Measurements from ENCODE around the gene F12.

DNA sequence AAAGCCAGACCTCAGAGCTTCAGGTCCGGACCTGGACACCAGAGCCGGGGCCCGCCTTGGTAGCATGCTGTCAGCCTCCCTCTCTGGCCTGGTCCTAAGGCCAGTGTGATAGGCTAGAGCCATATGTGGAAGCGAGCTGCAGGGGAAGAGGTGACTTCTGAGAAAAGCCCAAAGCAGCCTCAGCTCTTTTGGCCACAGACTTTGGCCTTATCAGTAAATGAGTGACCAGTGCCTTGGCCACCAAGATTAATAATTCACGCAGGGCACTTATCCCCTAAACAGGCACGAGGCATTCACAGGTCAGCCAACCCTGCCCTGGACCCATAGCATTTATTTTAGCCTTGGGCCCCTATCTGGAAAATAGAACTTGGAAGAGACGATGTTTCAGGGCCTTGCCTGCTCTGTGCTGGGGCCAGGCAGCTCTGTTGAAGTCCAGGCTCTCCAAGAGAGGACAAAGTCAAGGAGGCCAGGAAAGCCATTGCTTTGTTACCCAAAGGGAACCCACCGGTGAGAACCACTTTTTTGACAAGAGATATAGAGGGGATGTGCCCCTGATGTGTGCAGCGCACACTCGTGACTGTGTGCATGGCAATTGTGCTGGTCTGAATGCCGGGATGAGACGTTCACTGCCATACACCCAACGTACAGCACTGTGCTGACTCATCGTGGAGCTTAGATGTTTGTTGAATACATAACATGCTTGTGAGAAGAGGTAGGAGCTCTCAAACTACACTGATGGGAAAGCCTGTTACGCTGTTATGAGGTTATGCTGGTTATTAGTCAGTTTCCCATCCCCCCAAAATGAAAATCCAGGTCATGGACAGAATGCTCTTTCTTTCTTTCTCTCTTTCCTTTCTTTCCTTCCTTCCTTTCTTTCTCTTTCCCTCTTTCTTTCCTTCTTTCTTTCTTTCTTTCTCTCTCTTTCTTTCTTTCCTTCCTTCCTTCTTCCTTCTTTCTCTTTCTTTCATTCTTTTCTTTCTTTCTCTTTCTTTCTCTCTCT, 30.2 kb downstream of the F12 start:
- TF ChIP-seq MYC (IDR thresholded peaks at IDR 0.05; ENCODE audit: low read depth, low read length): no peak
- no peak for TF ChIP-seq GATA2 (IDR thresholded peaks at IDR 0.05; ENCODE audit: insufficient read depth, insufficient read length, low read depth, low read length)
- TF ChIP-seq POLR2A (IDR thresholded peaks at IDR 0.05; ENCODE audit: low read depth, low read length): no peak
- TF ChIP-seq, protein P1, sequence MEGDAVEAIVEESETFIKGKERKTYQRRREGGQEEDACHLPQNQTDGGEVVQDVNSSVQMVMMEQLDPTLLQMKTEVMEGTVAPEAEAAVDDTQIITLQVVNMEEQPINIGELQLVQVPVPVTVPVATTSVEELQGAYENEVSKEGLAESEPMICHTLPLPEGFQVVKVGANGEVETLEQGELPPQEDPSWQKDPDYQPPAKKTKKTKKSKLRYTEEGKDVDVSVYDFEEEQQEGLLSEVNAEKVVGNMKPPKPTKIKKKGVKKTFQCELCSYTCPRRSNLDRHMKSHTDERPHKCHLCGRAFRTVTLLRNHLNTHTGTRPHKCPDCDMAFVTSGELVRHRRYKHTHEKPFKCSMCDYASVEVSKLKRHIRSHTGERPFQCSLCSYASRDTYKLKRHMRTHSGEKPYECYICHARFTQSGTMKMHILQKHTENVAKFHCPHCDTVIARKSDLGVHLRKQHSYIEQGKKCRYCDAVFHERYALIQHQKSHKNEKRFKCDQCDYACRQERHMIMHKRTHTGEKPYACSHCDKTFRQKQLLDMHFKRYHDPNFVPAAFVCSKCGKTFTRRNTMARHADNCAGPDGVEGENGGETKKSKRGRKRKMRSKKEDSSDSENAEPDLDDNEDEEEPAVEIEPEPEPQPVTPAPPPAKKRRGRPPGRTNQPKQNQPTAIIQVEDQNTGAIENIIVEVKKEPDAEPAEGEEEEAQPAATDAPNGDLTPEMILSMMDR (IDR thresholded peaks at IDR 0.05; ENCODE audit: extremely low read depth in 1 of 2, insufficient read depth in 1 of 2, low read depth in 1 of 2, low read length in 2 of 2): no peak
- TF ChIP-seq EZH2 (IDR thresholded peaks at IDR 0.05; ENCODE audit: borderline replicate concordance, low read depth, low read length, severe bottlenecking): no peak
- no peak for TF ChIP-seq MAX (IDR thresholded peaks at IDR 0.05; ENCODE audit: insufficient read depth, insufficient read length)
